Measurements from ENCODE around the gene HBS1L. TPM values are rescaled to one million over a fixed set of nuclear protein-coding genes. Genes with fewer than 3 reads are reported as not detected.

HBS1L gene
- total RNA-seq, 1 experiment from 2014 or later, result 63.6 TPM

DNA sequence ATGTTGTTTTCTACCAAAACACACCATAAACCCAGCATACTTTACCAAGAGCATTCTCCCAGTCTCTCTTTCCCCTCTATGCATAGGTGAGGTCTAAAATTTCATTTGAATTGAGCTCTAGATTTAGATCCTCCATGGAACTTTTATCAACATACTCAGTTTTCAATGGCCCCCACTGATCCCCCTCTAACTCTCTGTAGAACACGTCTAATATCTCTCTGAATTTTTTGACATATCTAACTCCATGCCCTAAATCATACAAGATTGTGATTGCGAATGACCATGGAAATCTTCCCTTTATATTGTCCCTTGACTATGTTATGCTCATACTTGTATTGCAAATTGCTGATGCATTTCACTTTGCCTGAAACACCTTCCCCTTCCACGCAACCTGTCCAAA, 38.1 kb upstream of the HBS1L start:
- no peaks in the 10 kb centered on the region for H4K20me1 ChIP-seq (ENCODE audit: insufficient read depth, low read depth, low read length)
- H3K9me2 ChIP-seq (replicated peaks; ENCODE audit: insufficient read depth, low read length), result no peaks in the 10 kb centered on the region
- no peak overlapping the region for H3K4me3 ChIP-seq (ENCODE audit: low read length)
- no peaks in the 10 kb centered on the region for H3K9me3 ChIP-seq (ENCODE audit: low read length)
- no peaks in the 10 kb centered on the region for H3K36me3 ChIP-seq (ENCODE audit: insufficient read depth, low read length)
- DNase-seq, result no peak
- no peaks in the 10 kb centered on the region for H3K79me2 ChIP-seq (ENCODE audit: low read length)
- H3K27ac ChIP-seq (ENCODE audit: low read length), result no peak overlapping the region
- no peaks in the 10 kb centered on the region for H3K4me1 ChIP-seq (ENCODE audit: low read length)
- no peak overlapping the region for H2AFZ ChIP-seq (ENCODE audit: low read length)
- no peak overlapping the region for H3K9ac ChIP-seq (ENCODE audit: low read length)
- H3K4me2 ChIP-seq (ENCODE audit: low read depth, low read length, poor library complexity, severe bottlenecking), result no peak overlapping the region
- no peaks in the 10 kb centered on the region for H3K27me3 ChIP-seq (ENCODE audit: low read length)

DNA sequence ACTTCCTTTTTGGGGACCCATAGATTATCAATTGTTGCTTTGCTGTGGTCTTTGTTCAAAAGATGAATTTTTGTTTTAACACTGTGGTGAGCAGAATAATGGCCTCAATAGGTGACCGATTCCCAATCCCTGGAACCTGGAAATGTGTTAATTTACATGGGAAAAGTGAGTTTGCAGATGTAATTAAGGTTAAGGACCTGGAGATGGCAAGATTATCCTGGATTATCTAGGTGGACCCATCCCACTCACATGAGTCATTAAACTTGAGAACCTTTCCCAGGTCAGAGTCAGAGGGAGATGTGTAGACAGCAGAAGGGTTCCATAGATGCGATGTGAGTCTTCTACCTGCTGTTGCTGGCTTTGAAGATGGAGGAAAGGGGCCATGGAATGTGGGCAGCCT, 36.2 kb upstream of the HBS1L start:
- DNase-seq, result no peak
- H3K36me3 ChIP-seq (ENCODE audit: insufficient read depth, low read length), result no peaks in the 10 kb centered on the region
- no peak overlapping the region for H3K27ac ChIP-seq (ENCODE audit: low read length)
- no peak overlapping the region for H3K4me2 ChIP-seq (ENCODE audit: low read depth, low read length, poor library complexity, severe bottlenecking)
- H2AFZ ChIP-seq (ENCODE audit: low read length), result no peak overlapping the region
- no peak overlapping the region for H3K9ac ChIP-seq (ENCODE audit: low read length)
- no peaks in the 10 kb centered on the region for H3K9me3 ChIP-seq (ENCODE audit: low read length)
- no peaks in the 10 kb centered on the region for H3K27me3 ChIP-seq (ENCODE audit: low read length)
- peaks cover 9% of the 10 kb centered on the region for H3K4me1 ChIP-seq (ENCODE audit: low read length)
- no peaks in the 10 kb centered on the region for H3K9me2 ChIP-seq (replicated peaks; ENCODE audit: insufficient read depth, low read length)
- no peaks in the 10 kb centered on the region for H4K20me1 ChIP-seq (ENCODE audit: insufficient read depth, low read depth, low read length)
- no peak overlapping the region for H3K4me3 ChIP-seq (ENCODE audit: low read length)
- no peaks in the 10 kb centered on the region for H3K79me2 ChIP-seq (ENCODE audit: low read length)

DNA sequence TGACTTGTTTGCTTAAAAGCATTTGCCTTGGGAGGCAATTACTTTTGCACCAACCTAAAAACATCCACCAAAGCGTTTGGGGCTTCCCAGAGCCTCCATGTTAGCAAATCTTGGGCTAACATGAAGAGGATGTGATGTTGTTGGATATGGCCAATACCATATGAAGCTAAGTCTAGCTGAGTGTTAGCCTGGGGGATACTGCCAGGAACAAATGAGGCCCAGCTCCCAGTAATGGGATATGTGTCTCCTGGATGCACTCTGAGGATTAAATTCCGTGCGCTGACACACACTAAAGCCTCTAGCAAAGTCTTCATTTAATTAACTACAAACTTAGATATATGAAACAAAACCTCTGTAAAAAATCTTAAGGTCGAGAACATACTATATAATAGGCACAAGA, 35.3 kb upstream of the HBS1L start:
- H3K27ac ChIP-seq (ENCODE audit: low read length), result no peak overlapping the region
- no peak overlapping the region for H2AFZ ChIP-seq (ENCODE audit: low read length)
- H3K4me1 ChIP-seq (ENCODE audit: low read length), result peaks cover 9% of the 10 kb centered on the region

DNA sequence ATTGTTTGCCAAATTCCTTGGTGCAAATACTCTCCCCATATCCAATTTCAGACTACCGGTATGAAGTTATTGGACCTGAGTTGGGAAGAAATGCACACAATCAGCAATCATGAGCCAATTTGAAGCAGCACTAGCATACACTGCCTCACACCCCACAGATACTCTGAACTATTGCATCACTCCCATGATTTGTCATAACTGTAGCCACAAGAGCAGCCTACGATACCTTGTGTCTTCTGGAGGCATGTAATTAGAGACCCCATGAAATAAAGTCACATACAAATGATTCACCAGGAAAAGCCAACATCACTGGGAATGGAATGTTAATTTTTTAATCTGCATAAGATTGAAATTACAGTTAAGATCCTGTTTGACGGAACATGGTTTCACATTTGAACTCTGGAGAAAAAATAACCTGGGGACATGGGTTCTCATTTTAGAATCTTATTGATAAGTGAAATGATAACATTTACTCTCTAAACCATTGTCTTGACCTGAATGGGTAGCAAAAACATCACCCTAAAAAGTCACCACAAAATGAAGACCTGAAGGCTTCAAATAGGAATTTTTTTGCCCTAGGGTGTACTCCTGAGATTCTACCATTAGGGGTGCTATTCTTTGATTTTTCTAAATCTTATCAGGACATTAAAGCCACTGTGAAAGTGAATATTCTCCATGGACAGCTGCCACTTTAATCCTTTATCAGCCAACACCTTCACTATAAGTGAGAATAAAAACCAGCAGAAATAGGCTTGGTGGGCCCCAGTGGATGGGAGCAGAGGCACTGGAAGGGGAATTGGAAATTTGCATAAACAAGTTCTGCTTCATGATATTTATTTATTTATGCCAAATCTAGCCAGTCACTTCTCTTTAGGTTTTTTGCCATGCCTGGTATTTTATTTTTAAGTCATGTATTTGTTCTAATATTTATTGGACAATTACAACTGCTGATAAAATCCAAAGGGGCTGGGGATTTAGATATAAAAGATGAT, 34.5 kb upstream of the HBS1L start:
- H3K4me3 ChIP-seq (ENCODE audit: low read length), result no peak overlapping the region
- peaks cover 9% of the 10 kb centered on the region for H3K4me1 ChIP-seq (ENCODE audit: low read length)
- no peak overlapping the region for H3K4me2 ChIP-seq (ENCODE audit: low read depth, low read length, poor library complexity, severe bottlenecking)
- H3K27me3 ChIP-seq (ENCODE audit: low read length), result no peaks in the 10 kb centered on the region
- no peaks in the 10 kb centered on the region for H3K79me2 ChIP-seq (ENCODE audit: low read length)
- no peaks in the 10 kb centered on the region for H3K36me3 ChIP-seq (ENCODE audit: insufficient read depth, low read length)
- no peaks in the 10 kb centered on the region for H4K20me1 ChIP-seq (ENCODE audit: insufficient read depth, low read depth, low read length)
- DNase-seq, result peak; percentile 66
- no peak overlapping the region for H2AFZ ChIP-seq (ENCODE audit: low read length)
- H3K9ac ChIP-seq (ENCODE audit: low read length), result no peak overlapping the region
- H3K9me2 ChIP-seq (replicated peaks; ENCODE audit: insufficient read depth, low read length), result no peaks in the 10 kb centered on the region
- no peaks in the 10 kb centered on the region for H3K9me3 ChIP-seq (ENCODE audit: low read length)
- no peak overlapping the region for H3K27ac ChIP-seq (ENCODE audit: low read length)

More for the DNA sequence above, 35.3 kb upstream of the HBS1L start:
- no peak for DNase-seq
- H3K36me3 ChIP-seq (ENCODE audit: insufficient read depth, low read length), result no peaks in the 10 kb centered on the region
- H3K4me3 ChIP-seq (ENCODE audit: low read length), result no peak overlapping the region
- no peaks in the 10 kb centered on the region for H3K79me2 ChIP-seq (ENCODE audit: low read length)
- no peak overlapping the region for H3K9ac ChIP-seq (ENCODE audit: low read length)
- no peaks in the 10 kb centered on the region for H3K27me3 ChIP-seq (ENCODE audit: low read length)
- H4K20me1 ChIP-seq (ENCODE audit: insufficient read depth, low read depth, low read length), result no peaks in the 10 kb centered on the region
- no peaks in the 10 kb centered on the region for H3K9me2 ChIP-seq (replicated peaks; ENCODE audit: insufficient read depth, low read length)
- H3K4me2 ChIP-seq (ENCODE audit: low read depth, low read length, poor library complexity, severe bottlenecking), result no peak overlapping the region
- H3K9me3 ChIP-seq (ENCODE audit: low read length), result no peaks in the 10 kb centered on the region

DNA sequence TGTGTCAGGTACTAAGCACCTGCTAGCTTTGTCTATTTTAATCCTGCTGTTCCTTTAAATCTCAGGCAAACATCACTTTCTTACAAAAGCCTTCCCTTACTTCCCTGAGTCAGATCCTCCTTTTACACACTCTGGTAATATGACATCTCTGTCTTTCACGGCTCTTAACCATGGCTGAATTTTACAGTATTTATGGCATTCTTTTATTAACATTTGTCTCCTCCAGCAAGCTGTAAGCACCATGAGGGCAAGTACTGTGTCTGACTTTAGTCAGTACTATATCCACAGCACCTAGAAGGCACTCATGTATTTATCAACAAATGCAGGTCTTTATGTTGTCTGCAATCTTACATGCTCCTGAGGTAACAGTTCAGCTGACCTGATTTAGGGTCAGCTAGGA, 33.7 kb upstream of the HBS1L start:
- Histone ChIP-seq H3K9me2 (replicated peaks; ENCODE audit: insufficient read depth, low read length) (no peaks in the 10 kb centered on the region), H3K79me2 (ENCODE audit: low read length) (no peaks in the 10 kb centered on the region), H3K27me3 (ENCODE audit: low read length) (no peaks in the 10 kb centered on the region), H3K9ac (ENCODE audit: low read length) (no peak overlapping the region), H3K4me1 (ENCODE audit: low read length) (peaks cover 9% of the 10 kb centered on the region), H2AFZ (ENCODE audit: low read length) (no peak overlapping the region), H3K4me3 (ENCODE audit: low read length) (no peak overlapping the region), H3K27ac (ENCODE audit: low read length) (no peak overlapping the region), H3K9me3 (ENCODE audit: low read length) (no peaks in the 10 kb centered on the region), H3K36me3 (ENCODE audit: insufficient read depth, low read length) (no peaks in the 10 kb centered on the region), H3K4me2 (ENCODE audit: low read depth, low read length, poor library complexity, severe bottlenecking) (no peak overlapping the region), H4K20me1 (ENCODE audit: insufficient read depth, low read depth, low read length) (no peaks in the 10 kb centered on the region)
- DNase-seq, result no peak

DNA sequence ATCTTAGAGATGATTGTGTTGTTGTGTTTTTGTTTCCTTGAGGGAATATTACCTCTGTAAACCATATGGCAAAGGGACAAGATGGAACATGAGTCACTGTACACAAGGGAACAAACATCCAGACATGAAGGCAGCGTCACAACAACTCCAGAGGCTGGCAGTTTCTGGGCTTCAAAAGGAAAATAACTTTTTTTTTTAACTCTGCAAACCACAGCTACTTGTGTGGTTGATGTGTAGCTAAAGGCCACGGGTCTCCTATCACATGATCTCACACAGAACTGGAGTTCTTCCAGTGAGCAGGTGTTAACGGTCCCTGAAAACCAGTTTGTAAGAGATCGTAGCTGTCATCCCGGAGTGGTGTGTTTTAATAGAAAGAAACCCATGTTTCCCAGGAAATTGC, 33.2 kb upstream of the HBS1L start:
- no peak overlapping the region for H3K27ac ChIP-seq (ENCODE audit: low read length)
- peaks cover 9% of the 10 kb centered on the region for H3K4me1 ChIP-seq (ENCODE audit: low read length)
- no peak for DNase-seq
- H3K9me2 ChIP-seq (replicated peaks; ENCODE audit: insufficient read depth, low read length), result no peaks in the 10 kb centered on the region
- no peaks in the 10 kb centered on the region for H4K20me1 ChIP-seq (ENCODE audit: insufficient read depth, low read depth, low read length)
- no peaks in the 10 kb centered on the region for H3K36me3 ChIP-seq (ENCODE audit: insufficient read depth, low read length)
- no peak overlapping the region for H3K4me3 ChIP-seq (ENCODE audit: low read length)
- H3K79me2 ChIP-seq (ENCODE audit: low read length), result no peaks in the 10 kb centered on the region
- no peaks in the 10 kb centered on the region for H3K9me3 ChIP-seq (ENCODE audit: low read length)
- no peak overlapping the region for H3K9ac ChIP-seq (ENCODE audit: low read length)
- no peak overlapping the region for H2AFZ ChIP-seq (ENCODE audit: low read length)
- no peak overlapping the region for H3K4me2 ChIP-seq (ENCODE audit: low read depth, low read length, poor library complexity, severe bottlenecking)
- no peaks in the 10 kb centered on the region for H3K27me3 ChIP-seq (ENCODE audit: low read length)

DNA sequence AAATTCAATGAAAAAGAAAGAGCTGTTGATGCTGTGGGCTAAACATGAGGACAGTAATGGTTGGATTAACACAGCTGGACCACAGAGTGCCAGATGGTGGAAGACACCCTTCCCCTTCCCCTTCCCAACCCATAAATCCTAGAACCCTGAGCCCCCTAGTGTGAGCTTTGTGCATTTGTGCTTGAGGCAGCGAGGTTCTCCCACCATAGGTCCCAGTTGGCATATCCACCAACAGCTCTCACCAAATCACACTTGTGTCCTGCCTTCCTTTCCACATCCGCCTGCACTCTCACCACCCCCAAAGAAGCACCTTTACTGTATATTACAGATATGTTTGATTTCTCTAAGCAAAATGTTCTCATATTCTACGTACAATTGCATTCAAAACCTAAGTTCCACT, 32.8 kb upstream of the HBS1L start:
- Histone ChIP-seq H3K4me3 (ENCODE audit: low read length) (no peak overlapping the region), H2AFZ (ENCODE audit: low read length) (no peak overlapping the region), H3K4me1 (ENCODE audit: low read length) (peaks cover 9% of the 10 kb centered on the region), H3K27me3 (ENCODE audit: low read length) (no peaks in the 10 kb centered on the region), H3K79me2 (ENCODE audit: low read length) (no peaks in the 10 kb centered on the region), H4K20me1 (ENCODE audit: insufficient read depth, low read depth, low read length) (no peaks in the 10 kb centered on the region), H3K9me2 (replicated peaks; ENCODE audit: insufficient read depth, low read length) (no peaks in the 10 kb centered on the region), H3K4me2 (ENCODE audit: low read depth, low read length, poor library complexity, severe bottlenecking) (no peak overlapping the region), H3K9me3 (ENCODE audit: low read length) (no peaks in the 10 kb centered on the region), H3K9ac (ENCODE audit: low read length) (no peak overlapping the region), H3K36me3 (ENCODE audit: insufficient read depth, low read length) (no peaks in the 10 kb centered on the region), H3K27ac (ENCODE audit: low read length) (no peak overlapping the region)
- peak; percentile 44 for DNase-seq

DNA sequence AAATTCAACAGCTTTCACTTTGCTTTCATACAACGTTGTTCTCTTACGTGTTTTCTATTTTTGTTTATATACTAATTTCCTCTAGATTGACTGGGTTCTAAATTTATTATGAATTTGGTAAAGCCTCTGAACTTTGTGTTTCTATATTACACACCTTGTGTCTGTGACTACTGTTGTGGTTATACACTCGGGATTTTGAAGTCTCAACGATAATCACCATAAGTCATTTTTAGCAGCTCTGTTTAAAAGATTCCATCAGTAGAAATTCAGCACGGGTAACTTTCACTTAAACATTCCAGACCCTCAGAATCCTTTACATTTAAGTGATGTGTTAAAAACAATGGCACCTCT, 31.8 kb upstream of the HBS1L start:
- Histone ChIP-seq H3K9ac (ENCODE audit: low read length) (peak overlapping the region; percentile 21; the same call in 1 of the 2 replicates), H3K36me3 (ENCODE audit: insufficient read depth, low read length) (no peaks in the 10 kb centered on the region), H3K27me3 (ENCODE audit: low read length) (no peaks in the 10 kb centered on the region; the same call in 1 of the 2 replicates), H3K27ac (ENCODE audit: low read length) (no peak overlapping the region), H3K4me3 (ENCODE audit: low read length) (peak overlapping the region; percentile 40; the same call in 1 of the 2 replicates), H3K4me1 (ENCODE audit: low read length) (peaks cover 9% of the 10 kb centered on the region), H3K9me2 (replicated peaks; ENCODE audit: insufficient read depth, low read length) (no peaks in the 10 kb centered on the region), H3K9me3 (ENCODE audit: low read length) (peaks cover 5% of the 10 kb centered on the region; the same call in 1 of the 2 replicates), H2AFZ (ENCODE audit: low read length) (peak overlapping the region; percentile 88; the same call in 1 of the 2 replicates), H3K4me2 (ENCODE audit: low read depth, low read length, poor library complexity, severe bottlenecking) (peak overlapping the region; percentile 58), H4K20me1 (ENCODE audit: insufficient read depth, low read depth, low read length) (no peaks in the 10 kb centered on the region), H3K79me2 (ENCODE audit: low read length) (no peaks in the 10 kb centered on the region)
- no peak for DNase-seq

All from Karpas-422 (cell line).